ENCODE measurements around the gene SPCS2.

DNA sequence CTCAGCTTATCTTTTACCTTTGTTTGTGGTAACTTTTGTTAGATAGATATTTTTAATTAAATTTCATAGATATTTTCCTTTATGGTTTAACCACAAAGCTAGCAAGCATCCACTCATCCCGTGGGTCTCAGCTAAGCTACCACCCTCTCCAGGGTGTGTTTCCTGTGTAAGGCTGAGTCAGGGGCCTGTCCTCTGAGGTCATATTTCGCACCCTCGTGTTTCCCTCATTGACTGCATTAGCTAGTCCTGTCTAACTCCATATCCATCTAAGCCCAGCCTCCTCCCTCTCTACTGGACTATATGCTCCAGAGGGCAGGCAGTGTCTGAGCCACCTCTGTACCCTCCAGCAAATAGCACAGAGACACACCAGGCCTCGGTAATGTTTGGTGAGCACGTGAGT, 16.9 kb upstream of the SPCS2 start:
- TF ChIP-seq, protein P1, sequence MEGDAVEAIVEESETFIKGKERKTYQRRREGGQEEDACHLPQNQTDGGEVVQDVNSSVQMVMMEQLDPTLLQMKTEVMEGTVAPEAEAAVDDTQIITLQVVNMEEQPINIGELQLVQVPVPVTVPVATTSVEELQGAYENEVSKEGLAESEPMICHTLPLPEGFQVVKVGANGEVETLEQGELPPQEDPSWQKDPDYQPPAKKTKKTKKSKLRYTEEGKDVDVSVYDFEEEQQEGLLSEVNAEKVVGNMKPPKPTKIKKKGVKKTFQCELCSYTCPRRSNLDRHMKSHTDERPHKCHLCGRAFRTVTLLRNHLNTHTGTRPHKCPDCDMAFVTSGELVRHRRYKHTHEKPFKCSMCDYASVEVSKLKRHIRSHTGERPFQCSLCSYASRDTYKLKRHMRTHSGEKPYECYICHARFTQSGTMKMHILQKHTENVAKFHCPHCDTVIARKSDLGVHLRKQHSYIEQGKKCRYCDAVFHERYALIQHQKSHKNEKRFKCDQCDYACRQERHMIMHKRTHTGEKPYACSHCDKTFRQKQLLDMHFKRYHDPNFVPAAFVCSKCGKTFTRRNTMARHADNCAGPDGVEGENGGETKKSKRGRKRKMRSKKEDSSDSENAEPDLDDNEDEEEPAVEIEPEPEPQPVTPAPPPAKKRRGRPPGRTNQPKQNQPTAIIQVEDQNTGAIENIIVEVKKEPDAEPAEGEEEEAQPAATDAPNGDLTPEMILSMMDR (IDR thresholded peaks at IDR 0.05): no peak
- no peak for TF ChIP-seq POLR2A (IDR thresholded peaks at IDR 0.05)

Data from Peyer's patch (tissue), 4 donors.